ENCODE results near the gene EFHC1.

EFHC1 gene

DNA sequence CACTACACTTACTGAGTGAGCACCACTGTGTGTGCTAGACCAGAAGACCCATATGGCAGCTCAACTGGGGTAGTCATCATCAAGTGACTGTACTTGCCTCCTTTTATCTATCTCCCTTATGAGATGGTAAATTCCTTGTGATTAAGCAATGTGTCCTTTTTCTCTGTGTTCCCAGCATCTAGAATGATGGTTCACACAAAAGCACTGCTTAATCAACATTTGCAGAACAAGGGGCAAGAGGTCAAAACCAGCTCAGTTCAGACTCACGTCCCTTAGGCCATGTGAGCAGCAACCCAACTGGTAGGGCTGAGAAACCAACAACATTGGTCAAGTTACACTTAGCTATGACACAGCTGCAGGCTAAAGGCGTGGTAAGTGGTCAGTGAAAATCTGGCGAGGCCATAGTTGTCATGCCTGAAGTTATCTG is 146.7 kb downstream of the EFHC1 start:
- DNase-seq (ENCODE audit: low spot score), result no peak
- peak overlapping the region; percentile 26 for H3K4me3 ChIP-seq
- H3K27ac ChIP-seq, result peak overlapping the region; percentile 41 to 83
- TF ChIP-seq, protein P1, sequence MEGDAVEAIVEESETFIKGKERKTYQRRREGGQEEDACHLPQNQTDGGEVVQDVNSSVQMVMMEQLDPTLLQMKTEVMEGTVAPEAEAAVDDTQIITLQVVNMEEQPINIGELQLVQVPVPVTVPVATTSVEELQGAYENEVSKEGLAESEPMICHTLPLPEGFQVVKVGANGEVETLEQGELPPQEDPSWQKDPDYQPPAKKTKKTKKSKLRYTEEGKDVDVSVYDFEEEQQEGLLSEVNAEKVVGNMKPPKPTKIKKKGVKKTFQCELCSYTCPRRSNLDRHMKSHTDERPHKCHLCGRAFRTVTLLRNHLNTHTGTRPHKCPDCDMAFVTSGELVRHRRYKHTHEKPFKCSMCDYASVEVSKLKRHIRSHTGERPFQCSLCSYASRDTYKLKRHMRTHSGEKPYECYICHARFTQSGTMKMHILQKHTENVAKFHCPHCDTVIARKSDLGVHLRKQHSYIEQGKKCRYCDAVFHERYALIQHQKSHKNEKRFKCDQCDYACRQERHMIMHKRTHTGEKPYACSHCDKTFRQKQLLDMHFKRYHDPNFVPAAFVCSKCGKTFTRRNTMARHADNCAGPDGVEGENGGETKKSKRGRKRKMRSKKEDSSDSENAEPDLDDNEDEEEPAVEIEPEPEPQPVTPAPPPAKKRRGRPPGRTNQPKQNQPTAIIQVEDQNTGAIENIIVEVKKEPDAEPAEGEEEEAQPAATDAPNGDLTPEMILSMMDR (IDR thresholded peaks at IDR 0.05), result no peak

DNA sequence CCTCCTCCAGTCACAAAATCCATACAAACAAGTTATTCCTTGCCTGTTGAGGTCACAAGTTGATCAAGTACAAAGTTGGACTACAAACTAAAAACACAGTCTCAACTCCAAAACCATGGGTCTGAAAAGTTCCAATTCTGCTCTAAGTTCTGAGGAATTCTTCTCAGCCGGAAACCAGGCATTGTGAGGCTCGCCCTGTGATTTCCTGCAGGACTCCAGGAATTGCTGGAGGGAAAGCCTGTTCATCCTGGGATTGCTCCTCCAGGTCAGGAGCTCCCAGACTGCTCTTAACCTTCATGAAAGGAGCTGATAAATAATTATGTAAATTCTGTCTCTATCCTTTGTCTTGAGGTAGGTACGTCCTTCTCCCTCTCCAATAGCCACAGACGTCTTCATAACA is 148.2 kb downstream of the EFHC1 start:
- peak overlapping the region in 1 of 2 donors; percentile 83 for H3K27ac ChIP-seq

DNA sequence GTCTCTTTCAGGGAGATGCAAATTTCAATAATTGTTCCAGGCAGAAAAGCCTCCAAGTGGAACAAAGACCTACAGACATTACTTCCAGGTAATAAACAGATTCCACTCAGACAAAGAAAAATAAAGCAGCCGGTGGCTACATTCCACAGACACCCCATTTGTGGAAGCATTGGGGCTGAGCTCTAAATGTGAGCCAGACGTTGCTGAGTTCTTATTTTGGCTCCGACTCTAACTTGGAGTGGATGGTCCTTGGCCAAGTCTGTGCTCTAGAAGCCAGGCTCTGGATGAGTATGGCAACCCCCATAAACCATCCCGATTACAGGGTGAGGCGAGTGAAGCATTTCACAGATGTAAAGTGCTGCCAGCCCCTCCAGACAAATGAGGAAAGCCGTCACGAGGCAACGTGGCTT is 150.2 kb downstream of the EFHC1 start:
- Histone ChIP-seq H3K27ac (peak overlapping the region; percentile 66 to 99), H3K4me3 (peak overlapping the region; percentile 50)
- DNase-seq (ENCODE audit: low spot score), result no peak
- TF ChIP-seq, protein P1 (IDR thresholded peaks at IDR 0.05), result no peak

More for the DNA sequence above, 148.2 kb downstream of the EFHC1 start:
- DNase-seq (ENCODE audit: low spot score), result no peak
- TF ChIP-seq, protein P1 (IDR thresholded peaks at IDR 0.05), result no peak
- H3K4me3 ChIP-seq, result no peak overlapping the region

- Histone ChIP-seq H3K4me3 (peak overlapping the region; percentile 50), H3K27ac (peak overlapping the region; percentile 66 to 99)
- TF ChIP-seq, protein P1 (IDR thresholded peaks at IDR 0.05), result no peak
- no peak for DNase-seq (ENCODE audit: low spot score)
Observed at GRCh38 chr6:52571099-52571755, 151.1 kb downstream of the EFHC1 start.

DNA sequence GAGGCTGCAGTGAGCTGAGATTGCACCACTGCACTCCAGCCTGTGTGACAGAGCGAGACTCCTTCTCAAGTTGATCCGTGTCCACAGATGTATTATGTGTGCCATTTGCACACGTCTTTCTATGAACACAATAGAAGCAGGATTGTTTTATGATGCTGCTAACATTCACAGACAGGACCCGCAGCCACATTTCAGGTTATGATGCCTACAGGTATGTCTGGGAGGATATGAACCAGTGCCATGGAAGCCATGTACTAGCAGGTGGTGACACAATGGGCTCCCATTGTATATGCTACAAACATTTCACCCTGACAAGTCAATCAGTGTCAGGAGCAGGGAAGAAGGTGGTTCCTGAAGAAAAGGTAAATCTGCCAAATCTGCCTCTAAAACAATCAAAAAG is 152.4 kb downstream of the EFHC1 start:
- no peak for DNase-seq (ENCODE audit: low spot score)
- TF ChIP-seq, protein P1 (IDR thresholded peaks at IDR 0.05), result no peak
- H3K4me3 ChIP-seq, result peak overlapping the region; percentile 1
- H3K27ac ChIP-seq, result peak overlapping the region; percentile 76 to 99

- peak overlapping the region; percentile 90 for H3K4me3 ChIP-seq
- TF ChIP-seq, protein P1 (IDR thresholded peaks at IDR 0.05), result no peak
- DNase-seq (ENCODE audit: low spot score), result no peak
- peak overlapping the region; percentile 76 to 99 for H3K27ac ChIP-seq
Observed at GRCh38 chr6:52573295-52573694, 153.2 kb downstream of the EFHC1 start.
